Ectodermal cell (in vitro differentiated cells): Measurements from ENCODE around the gene MS4A6E. TPM values are rescaled to one million over a fixed set of nuclear protein-coding genes. Genes with fewer than 3 reads are reported as not detected.
"Not testable (repeated sequence)": the region's sequence is repeated elsewhere in the genome, so short reads cannot be mapped to it uniquely, and the experiment has no call there.

ENCODE experiments used
- H3K27ac ChIP-seq: 2 replicates; pipeline ENCODE4 v1.7.0; 2013; ENCODE audit warnings: mild to moderate bottlenecking, low read depth, low read length; ENCODE audit not compliant: insufficient read depth, poor library complexity, severe bottlenecking
- H3K27me3 ChIP-seq: 2 replicates; pipeline ENCODE4 v1.7.0; 2013; ENCODE audit warnings: mild to moderate bottlenecking, low read length; ENCODE audit not compliant: insufficient read depth, control insufficient read depth, poor library complexity, severe bottlenecking
- H3K36me3 ChIP-seq: one replicate; pipeline ENCODE4 v1.7.0; 2013; ENCODE audit warnings: low read length; ENCODE audit not compliant: control insufficient read depth, insufficient read depth
- H3K4me1 ChIP-seq: one replicate; pipeline ENCODE4 v1.7.0; 2013; ENCODE audit warnings: low read length; ENCODE audit not compliant: control insufficient read depth, insufficient read depth
- H3K4me3 ChIP-seq: 2 replicates; pipeline ENCODE4 v1.7.0; 2013; ENCODE audit warnings: low read depth, low read length, control low read depth; ENCODE audit not compliant: insufficient read depth
- H3K9me3 ChIP-seq: 2 replicates; pipeline ENCODE4 v1.7.0; 2013; ENCODE audit warnings: mild to moderate bottlenecking, low read length, moderate library complexity; ENCODE audit not compliant: control insufficient read depth
- WGBS, 2 experiments: methylation state at CpG; one replicate each; pipeline ENCODE4 v1.1.7; 2013; ENCODE audit warnings: missing lambda C conversion rate in 2 of 2; 5-methylcytosine and 5-hydroxymethylcytosine counted together
- polyA plus RNA-seq, 4 experiments: library from polyadenylated mRNA; stranded (reverse); fragments of 50-300 nt; gene quantifications; one replicate each; pipeline ENCODE4 v1.2.3, GENCODE V29; 2013

Gene MS4A6E, protein sequence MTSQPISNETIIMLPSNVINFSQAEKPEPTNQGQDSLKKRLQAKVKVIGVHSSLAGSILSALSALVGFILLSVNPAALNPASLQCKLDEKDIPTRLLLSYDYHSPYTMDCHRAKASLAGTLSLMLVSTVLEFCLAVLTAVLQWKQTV
- not detected for polyA plus RNA-seq (2013, experiment 1 of 4)
- polyA plus RNA-seq (2013, experiment 2 of 4): not detected
- not detected for polyA plus RNA-seq (2013, experiment 3 of 4)
- polyA plus RNA-seq (2013, experiment 4 of 4): not detected

DNA sequence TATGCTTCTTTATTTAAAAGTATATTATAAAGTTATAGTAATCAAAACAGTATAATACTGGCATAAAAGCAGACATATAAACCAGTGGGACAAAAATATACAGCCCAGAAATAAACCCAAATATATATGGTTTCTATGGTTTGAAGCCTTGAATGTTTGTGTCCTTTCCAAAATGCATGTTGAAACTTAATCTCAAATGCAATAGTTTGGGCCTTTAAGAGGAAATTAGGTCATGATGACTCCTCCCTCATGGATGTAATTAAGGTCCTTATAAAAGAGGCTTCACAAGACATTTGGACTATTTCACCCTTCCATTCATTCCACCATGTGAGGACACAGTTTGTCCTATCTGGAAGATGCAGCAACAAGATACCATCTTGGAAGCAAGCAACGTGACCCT lies at the start of gene MS4A6E:
Gene MS4A6E (plus strand): TSS at position 301 of the 400 bp plus-strand sequence. CDS start 7,641 bp downstream, outside the sequence.
- Histone ChIP-seq H3K4me1 (no peaks in the 10 kb centered on the region), H3K9me3 (peaks cover 2% of the 10 kb centered on the region), H3K4me3 (no peak within 1 kb of the TSS), H3K27ac (no peak within 1 kb of the TSS), H3K36me3 (no peaks in the 10 kb centered on the region), H3K27me3 (no peaks in the 10 kb centered on the region)
- WGBS, 2 experiments: 50 to 58% methylated on average over 1 of the region's 1 CpG

DNA sequence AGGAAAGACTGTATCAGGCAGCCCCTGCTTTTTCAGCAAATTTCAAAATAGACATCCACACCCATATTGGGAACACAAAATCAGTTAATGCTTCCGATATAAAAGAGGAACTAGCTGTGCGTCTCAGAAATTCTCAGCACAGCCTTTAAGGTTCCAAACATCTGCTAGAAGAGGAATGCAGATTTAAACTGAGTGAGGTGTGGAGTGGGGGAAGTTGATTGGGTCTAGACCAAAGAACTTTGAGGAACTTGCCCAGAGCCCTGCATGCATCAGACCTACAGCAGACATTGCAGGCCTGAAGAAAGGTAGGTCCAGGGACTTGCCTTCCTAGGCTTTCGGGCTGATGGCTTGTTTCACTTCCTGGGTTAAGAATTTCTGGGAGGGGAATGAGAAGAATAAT lies 46.6 kb upstream of the MS4A6E start, which contains the start of gene MS4A4A:
Gene MS4A4A (plus strand): TSS at position 255 of the 400 bp plus-strand sequence. CDS start 10 bp downstream, at position 265.
- no peaks in the 10 kb centered on the region for H3K27me3 ChIP-seq
- H3K27ac ChIP-seq: no peak within 1 kb of the TSS
- H3K36me3 ChIP-seq: no peaks in the 10 kb centered on the region
- no peaks in the 10 kb centered on the region for H3K9me3 ChIP-seq
- H3K4me1 ChIP-seq: no peaks in the 10 kb centered on the region
- no peak within 1 kb of the TSS for H3K4me3 ChIP-seq
- 94 to 95% methylated on average over 3 of the region's 3 CpGs for WGBS, 2 experiments

DNA sequence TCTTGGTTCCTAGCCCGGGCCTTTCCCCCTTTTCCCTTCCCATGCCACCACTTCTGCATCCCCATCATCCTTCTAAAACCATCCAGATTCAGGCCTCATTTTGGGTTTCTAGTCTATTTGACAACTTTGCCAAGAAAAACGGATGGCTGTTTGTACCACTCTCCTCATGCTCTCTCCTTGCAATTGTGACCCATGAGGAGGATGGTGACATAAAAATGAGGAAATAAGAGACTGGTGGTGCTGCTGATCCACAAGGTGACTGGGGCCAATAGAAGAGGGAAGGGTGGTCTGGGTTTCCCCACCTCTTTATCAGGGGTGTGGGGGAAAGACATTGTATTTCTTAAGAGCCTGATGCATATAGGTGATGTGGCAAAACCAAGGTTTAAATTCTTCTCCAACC lies 45.6 kb upstream of the MS4A6E start:
- 47% methylated on average over 2 of the region's 2 CpGs for WGBS, 2 experiments
- H3K36me3 ChIP-seq: no peaks in the 10 kb centered on the region
- no peaks in the 10 kb centered on the region for H3K9me3 ChIP-seq
- no peaks in the 10 kb centered on the region for H3K4me1 ChIP-seq
- H3K4me3 ChIP-seq: no peak overlapping the region
- H3K27ac ChIP-seq: no peak overlapping the region
- H3K27me3 ChIP-seq: no peaks in the 10 kb centered on the region

DNA sequence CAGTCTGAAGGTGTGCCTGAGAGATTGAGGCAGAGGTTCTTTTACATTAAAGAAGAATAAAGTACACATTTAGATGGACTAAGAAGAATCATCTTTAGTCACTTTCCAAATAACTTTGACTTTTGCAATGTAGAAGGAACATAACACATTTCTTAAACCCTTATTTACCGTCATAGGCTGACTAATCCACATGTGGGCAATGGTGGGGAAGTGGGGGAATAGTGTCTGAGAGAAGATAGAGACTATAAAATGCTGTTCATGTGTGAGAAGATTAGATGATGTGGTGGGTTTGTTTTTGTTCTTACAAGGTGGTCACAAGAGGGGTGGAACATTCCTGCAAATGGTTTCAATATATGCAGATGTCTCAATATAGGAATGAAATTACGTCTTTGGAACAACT lies 44.8 kb upstream of the MS4A6E start:
- 94 to 100% methylated on average over 1 to 2 of the region's 2 CpGs for WGBS, 2 experiments
- H3K27ac ChIP-seq: no peak overlapping the region
- no peaks in the 10 kb centered on the region for H3K9me3 ChIP-seq
- H3K4me1 ChIP-seq: no peaks in the 10 kb centered on the region
- H3K27me3 ChIP-seq: no peaks in the 10 kb centered on the region
- H3K36me3 ChIP-seq: no peaks in the 10 kb centered on the region
- H3K4me3 ChIP-seq: no peak overlapping the region

DNA sequence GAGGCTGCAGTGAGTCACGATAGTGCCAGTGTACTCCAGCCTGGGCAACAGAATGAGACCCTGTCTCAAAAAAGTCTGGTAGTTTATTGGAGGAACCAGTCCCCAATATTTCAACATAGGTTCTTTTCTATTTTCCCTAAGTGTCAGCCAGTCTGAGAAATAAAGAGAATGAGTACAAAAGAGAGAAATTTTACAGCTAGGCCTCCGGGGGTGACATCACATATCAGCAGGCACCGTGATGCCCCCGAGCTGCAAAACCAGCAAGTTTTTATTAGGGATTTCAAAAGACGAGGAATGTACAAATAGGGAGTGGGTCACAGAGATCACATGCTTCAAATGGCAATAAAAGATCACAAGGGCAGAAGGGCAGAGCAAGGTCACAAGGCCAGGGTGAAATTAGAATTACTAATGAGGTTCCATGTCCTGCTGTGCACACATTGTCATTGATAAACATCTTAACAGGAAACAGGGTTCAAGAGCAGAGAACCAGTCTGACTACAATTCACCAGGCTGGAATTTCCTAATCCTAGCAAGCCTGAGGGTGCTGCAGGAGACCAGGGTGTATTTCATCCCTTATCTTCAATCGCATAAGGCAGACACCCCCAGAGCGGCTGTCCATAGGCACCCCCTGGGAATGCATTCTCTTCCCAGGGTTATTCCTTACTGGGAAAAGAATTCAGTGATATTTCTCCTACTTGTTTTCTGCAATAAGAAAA lies 41.5 kb upstream of the MS4A6E start:
- not testable (repeated sequence) for H3K36me3 ChIP-seq, H3K4me3 ChIP-seq, H3K27ac ChIP-seq, H3K9me3 ChIP-seq, H3K4me1 ChIP-seq, H3K27me3 ChIP-seq
- 78 to 79% methylated on average over 7 of the region's 7 CpGs for WGBS, 2 experiments

DNA sequence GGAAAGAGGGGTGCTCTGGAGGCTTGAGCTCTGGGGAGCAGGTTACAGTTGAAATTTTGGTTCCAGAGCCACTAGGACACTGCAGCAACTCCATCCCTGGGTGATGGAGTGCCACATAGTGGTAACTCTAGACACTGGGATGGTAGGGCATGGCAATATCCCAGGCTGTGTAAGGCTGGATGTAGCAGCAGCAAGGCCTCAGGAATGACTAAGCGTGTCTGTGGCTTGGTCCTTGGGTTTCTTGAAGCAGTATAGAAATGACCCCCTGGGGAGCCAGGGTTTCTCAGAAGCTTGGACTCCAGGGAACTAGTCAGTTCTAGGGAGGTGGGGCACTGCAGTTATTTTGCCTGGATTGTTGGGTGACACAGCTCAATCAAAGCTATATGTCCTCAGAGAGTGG lies 38.5 kb upstream of the MS4A6E start:
- no peaks in the 10 kb centered on the region for H3K4me1 ChIP-seq
- no peaks in the 10 kb centered on the region for H3K9me3 ChIP-seq
- H3K27me3 ChIP-seq: no peaks in the 10 kb centered on the region
- H3K36me3 ChIP-seq: no peaks in the 10 kb centered on the region
- WGBS, 2 experiments: 91 to 100% methylated on average over 1 of the region's 1 CpG
- no peak overlapping the region for H3K4me3 ChIP-seq
- no peak overlapping the region for H3K27ac ChIP-seq

DNA sequence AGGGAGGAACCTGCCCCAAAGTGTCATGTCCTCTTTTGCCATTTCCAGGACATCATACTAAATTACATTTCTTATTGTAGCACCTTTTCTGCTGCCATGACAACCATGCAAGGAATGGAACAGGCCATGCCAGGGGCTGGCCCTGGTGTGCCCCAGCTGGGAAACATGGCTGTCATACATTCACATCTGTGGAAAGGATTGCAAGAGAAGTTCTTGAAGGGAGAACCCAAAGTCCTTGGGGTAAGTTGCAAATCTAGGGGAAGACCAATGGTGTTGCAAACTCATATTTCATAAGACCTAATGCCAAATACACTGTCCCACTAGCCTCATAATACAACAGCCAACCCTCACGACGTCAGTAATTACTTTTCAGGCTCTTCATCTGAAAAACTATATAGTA lies 34.9 kb upstream of the MS4A6E start:
- Histone ChIP-seq H3K9me3 (no peaks in the 10 kb centered on the region), H3K27ac (no peak overlapping the region), H3K36me3 (no peaks in the 10 kb centered on the region), H3K27me3 (no peaks in the 10 kb centered on the region), H3K4me1 (no peaks in the 10 kb centered on the region), H3K4me3 (no peak overlapping the region)
- 94 to 97% methylated on average over 2 of the region's 2 CpGs for WGBS, 2 experiments

DNA sequence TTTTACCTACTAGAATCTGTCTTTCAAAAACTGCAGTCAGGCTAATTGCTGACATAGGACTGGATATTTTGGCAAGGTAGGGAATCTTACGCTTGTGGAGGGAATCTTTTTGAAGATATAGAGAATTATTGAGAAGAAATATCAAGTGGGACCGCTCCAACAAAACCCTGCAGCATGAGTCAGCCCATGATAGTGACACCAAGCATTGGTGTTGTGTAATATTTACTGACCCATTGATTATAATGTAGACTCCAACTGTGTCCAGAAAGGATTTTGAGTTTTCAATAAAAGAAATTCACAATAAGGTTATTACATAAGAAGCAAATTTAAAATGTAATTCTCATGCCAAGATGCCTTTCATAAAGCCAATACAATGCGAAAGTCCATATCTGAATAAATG lies 25.9 kb upstream of the MS4A6E start:
- no peaks in the 10 kb centered on the region for H3K36me3 ChIP-seq
- H3K4me1 ChIP-seq: no peaks in the 10 kb centered on the region
- H3K27ac ChIP-seq: no peak overlapping the region
- no peak overlapping the region for H3K4me3 ChIP-seq
- no peaks in the 10 kb centered on the region for H3K9me3 ChIP-seq
- WGBS, 2 experiments: 87 to 89% methylated on average over 2 of the region's 3 CpGs
- H3K27me3 ChIP-seq: no peaks in the 10 kb centered on the region

DNA sequence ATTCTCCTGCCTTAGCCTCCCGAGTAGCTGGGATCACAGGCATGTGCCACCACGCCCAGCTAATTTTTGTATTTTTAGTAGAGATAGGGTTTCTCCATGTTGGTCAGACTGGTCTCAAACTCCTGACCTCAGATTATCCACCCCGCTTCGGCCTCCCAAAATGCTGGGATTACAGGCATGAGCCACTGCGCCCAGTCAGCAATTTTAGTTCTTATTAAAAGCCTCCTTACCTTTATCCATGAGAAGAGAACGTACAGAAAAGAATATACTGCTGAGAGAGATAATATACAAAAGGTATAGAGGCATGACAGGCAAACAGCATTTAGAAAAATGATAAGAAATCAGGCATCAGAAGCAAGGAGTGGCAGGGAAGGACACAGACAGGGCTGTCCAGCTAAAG lies 25.2 kb upstream of the MS4A6E start:
- H3K4me3 ChIP-seq: not testable (repeated sequence)
- 96% methylated on average over 6 of the region's 6 CpGs for WGBS, 2 experiments

DNA sequence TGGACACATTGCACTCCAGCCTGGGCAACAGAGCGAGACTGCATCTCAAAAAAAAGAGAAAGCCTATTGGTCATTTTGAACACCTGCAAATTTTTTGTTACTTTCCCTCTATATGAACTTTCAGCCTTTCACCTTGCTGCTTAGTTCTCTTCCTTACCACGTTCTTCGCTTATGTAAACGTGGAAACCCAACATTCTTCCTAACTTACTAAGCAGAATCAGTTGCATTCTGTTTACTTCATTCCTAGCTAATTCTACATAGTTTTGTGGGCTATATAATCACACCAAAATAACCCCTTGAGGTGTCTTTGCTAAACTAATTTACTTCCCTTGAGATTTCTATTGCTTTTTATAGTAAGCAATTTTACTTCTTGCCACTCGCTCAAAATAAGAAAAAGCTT lies 23.4 kb upstream of the MS4A6E start:
- H3K27ac ChIP-seq: no peak overlapping the region
- no peak overlapping the region for H3K4me3 ChIP-seq
- no peaks in the 10 kb centered on the region for H3K36me3 ChIP-seq
- H3K27me3 ChIP-seq: no peaks in the 10 kb centered on the region
- H3K4me1 ChIP-seq: no peaks in the 10 kb centered on the region
- 88 to 94% methylated on average over 4 to 5 of the region's 5 CpGs for WGBS, 2 experiments
- H3K9me3 ChIP-seq: no peaks in the 10 kb centered on the region

More for the DNA sequence above, 25.2 kb upstream of the MS4A6E start:
- not testable (repeated sequence) for H3K9me3 ChIP-seq, H3K27me3 ChIP-seq, H3K36me3 ChIP-seq, H3K4me1 ChIP-seq, H3K27ac ChIP-seq
